Measurements from ENCODE around the gene PAN3.

PAN3 gene

DNA sequence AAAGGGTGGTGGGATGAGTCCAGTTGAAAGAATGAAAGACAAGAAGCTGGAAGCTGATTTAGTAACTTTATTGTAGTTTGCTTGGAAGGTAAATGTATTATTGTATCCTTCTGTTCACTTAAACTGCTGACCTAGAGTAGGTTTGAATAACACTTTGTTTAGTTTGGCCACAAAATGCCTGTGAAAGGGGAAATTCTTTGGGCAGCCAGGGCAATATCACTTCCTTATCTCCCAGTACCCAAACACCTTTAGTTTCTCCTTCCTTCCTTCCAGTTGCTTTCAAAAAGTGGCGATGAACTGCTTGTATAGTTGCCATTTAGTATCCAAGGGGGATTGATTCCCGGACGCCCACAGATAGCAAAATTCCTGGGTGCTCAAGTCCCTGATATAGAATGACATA lies 120.1 kb downstream of the PAN3 start:
- H3K36me3 ChIP-seq (ENCODE audit: control insufficient read depth in 2 of 2, insufficient read depth in 1 of 2, low read length in 2 of 2): peaks cover 0 to 42% of the 10 kb centered on the region in 2 experiments; a peak in 2 of 3 replicates
- H3K4me3 ChIP-seq (ENCODE audit: low read depth, low read length): no peak overlapping the region
- no peak for TF ChIP-seq OVOL3 (tag by site-specific recombination; IDR thresholded peaks at IDR 0.05)
- TF ChIP-seq, protein P1, sequence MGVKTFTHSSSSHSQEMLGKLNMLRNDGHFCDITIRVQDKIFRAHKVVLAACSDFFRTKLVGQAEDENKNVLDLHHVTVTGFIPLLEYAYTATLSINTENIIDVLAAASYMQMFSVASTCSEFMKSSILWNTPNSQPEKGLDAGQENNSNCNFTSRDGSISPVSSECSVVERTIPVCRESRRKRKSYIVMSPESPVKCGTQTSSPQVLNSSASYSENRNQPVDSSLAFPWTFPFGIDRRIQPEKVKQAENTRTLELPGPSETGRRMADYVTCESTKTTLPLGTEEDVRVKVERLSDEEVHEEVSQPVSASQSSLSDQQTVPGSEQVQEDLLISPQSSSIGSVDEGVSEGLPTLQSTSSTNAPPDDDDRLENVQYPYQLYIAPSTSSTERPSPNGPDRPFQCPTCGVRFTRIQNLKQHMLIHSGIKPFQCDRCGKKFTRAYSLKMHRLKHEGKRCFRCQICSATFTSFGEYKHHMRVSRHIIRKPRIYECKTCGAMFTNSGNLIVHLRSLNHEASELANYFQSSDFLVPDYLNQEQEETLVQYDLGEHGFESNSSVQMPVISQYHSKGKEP (tag by site-specific recombination; IDR thresholded peaks at IDR 0.05): no peak
- no peak for TF ChIP-seq GLIS1 (tag by site-specific recombination; IDR thresholded peaks at IDR 0.05)
- TF ChIP-seq ZNF670 (tag by site-specific recombination; IDR thresholded peaks at IDR 0.05; ENCODE audit: low read depth): no peak
- no peak for TF ChIP-seq ZNF785 (tag by site-specific recombination; IDR thresholded peaks at IDR 0.05)
- TF ChIP-seq ZNF768 (tag by site-specific recombination; IDR thresholded peaks at IDR 0.05): no peak
- no peak for TF ChIP-seq ZNF560 (tag by site-specific recombination; IDR thresholded peaks at IDR 0.05; ENCODE audit: borderline replicate concordance)
- TF ChIP-seq ZNF596 (tag by site-specific recombination; IDR thresholded peaks at IDR 0.05): no peak
- no peak for TF ChIP-seq ZNF37A (tag by site-specific recombination; IDR thresholded peaks at IDR 0.05)
- TF ChIP-seq ZFP41 (tag by site-specific recombination; IDR thresholded peaks at IDR 0.05; ENCODE audit: borderline replicate concordance): no peak
- no peak for TF ChIP-seq ZNF146 (tag by site-specific recombination; IDR thresholded peaks at IDR 0.05)
- no peak for TF ChIP-seq ZBTB7A (tag by site-specific recombination; IDR thresholded peaks at IDR 0.05; ENCODE audit: low read depth)
- TF ChIP-seq ZNF416 (tag by site-specific recombination; IDR thresholded peaks at IDR 0.05): no peak
- TF ChIP-seq, protein P2, sequence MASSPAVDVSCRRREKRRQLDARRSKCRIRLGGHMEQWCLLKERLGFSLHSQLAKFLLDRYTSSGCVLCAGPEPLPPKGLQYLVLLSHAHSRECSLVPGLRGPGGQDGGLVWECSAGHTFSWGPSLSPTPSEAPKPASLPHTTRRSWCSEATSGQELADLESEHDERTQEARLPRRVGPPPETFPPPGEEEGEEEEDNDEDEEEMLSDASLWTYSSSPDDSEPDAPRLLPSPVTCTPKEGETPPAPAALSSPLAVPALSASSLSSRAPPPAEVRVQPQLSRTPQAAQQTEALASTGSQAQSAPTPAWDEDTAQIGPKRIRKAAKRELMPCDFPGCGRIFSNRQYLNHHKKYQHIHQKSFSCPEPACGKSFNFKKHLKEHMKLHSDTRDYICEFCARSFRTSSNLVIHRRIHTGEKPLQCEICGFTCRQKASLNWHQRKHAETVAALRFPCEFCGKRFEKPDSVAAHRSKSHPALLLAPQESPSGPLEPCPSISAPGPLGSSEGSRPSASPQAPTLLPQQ (tag by site-specific recombination; IDR thresholded peaks at IDR 0.05): no peak
- TF ChIP-seq, protein P3, sequence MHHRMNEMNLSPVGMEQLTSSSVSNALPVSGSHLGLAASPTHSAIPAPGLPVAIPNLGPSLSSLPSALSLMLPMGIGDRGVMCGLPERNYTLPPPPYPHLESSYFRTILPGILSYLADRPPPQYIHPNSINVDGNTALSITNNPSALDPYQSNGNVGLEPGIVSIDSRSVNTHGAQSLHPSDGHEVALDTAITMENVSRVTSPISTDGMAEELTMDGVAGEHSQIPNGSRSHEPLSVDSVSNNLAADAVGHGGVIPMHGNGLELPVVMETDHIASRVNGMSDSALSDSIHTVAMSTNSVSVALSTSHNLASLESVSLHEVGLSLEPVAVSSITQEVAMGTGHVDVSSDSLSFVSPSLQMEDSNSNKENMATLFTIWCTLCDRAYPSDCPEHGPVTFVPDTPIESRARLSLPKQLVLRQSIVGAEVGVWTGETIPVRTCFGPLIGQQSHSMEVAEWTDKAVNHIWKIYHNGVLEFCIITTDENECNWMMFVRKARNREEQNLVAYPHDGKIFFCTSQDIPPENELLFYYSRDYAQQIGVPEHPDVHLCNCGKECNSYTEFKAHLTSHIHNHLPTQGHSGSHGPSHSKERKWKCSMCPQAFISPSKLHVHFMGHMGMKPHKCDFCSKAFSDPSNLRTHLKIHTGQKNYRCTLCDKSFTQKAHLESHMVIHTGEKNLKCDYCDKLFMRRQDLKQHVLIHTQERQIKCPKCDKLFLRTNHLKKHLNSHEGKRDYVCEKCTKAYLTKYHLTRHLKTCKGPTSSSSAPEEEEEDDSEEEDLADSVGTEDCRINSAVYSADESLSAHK (tag by site-specific recombination; IDR thresholded peaks at IDR 0.05): no peak
- TF ChIP-seq ZNF335 (tag by site-specific recombination; conservative IDR thresholded peaks at IDR 0.05): no peak
- no peak for TF ChIP-seq ZNF701 (tag by site-specific recombination; IDR thresholded peaks at IDR 0.05)
- no peaks in the 10 kb centered on the region for H3K9me3 ChIP-seq (ENCODE audit: control insufficient read depth, insufficient read depth, low read depth, low read length)
- no peaks in the 10 kb centered on the region for H3K4me1 ChIP-seq (ENCODE audit: control insufficient read depth, insufficient read depth, low read length)
- POLR2A ChIA-PET: no interaction called here
- no peak overlapping the region for H3K27ac ChIP-seq (ENCODE audit: extremely low read depth, low read depth, low read length)
- CTCF ChIA-PET: no interaction called here

DNA sequence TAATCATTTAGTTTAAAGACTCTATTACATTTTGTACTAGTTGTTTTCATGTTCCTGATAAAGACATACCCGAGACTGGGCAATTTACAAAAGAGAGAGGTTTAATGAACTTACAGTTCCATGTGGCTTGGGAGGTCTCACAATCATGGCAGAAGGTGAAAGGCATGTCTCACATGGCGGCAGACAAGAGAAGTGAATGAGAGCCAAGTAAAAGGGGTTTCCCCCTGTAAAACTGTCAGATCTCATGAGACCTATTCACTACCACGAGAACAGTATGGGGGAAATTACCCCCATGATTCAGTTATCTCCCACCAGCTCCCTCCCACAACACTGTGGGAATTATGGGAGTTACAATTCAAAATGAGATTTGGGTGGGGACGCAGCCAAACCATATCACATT lies 129.2 kb downstream of the PAN3 start:
- no peak overlapping the region for H3K27ac ChIP-seq (ENCODE audit: extremely low read depth, low read depth, low read length)
- POLR2A ChIA-PET: no interaction called here
- peaks cover 3 to 42% of the 10 kb centered on the region in 2 experiments; a peak in 2 of 3 replicates for H3K36me3 ChIP-seq (ENCODE audit: control insufficient read depth in 2 of 2, insufficient read depth in 1 of 2, low read length in 2 of 2)
- no peak for TF ChIP-seq ZNF140 (tag by site-specific recombination; IDR thresholded peaks at IDR 0.05)
- TF ChIP-seq ZNF610 (tag by site-specific recombination; IDR thresholded peaks at IDR 0.05; ENCODE audit: borderline replicate concordance): no peak
- no peak for TF ChIP-seq EGR2 (tag by site-specific recombination; IDR thresholded peaks at IDR 0.05; ENCODE audit: low read depth)
- TF ChIP-seq ZNF510 (tag by site-specific recombination; IDR thresholded peaks at IDR 0.05; ENCODE audit: insufficient replicate concordance): no peak
- TF ChIP-seq, protein P4, sequence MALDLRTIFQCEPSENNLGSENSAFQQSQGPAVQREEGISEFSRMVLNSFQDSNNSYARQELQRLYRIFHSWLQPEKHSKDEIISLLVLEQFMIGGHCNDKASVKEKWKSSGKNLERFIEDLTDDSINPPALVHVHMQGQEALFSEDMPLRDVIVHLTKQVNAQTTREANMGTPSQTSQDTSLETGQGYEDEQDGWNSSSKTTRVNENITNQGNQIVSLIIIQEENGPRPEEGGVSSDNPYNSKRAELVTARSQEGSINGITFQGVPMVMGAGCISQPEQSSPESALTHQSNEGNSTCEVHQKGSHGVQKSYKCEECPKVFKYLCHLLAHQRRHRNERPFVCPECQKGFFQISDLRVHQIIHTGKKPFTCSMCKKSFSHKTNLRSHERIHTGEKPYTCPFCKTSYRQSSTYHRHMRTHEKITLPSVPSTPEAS (tag by site-specific recombination; IDR thresholded peaks at IDR 0.05): no peak
- TF ChIP-seq OSR2 (tag by site-specific recombination; IDR thresholded peaks at IDR 0.05): no peak
- no peak for TF ChIP-seq ZSCAN23 (tag by site-specific recombination; IDR thresholded peaks at IDR 0.05)
- TF ChIP-seq, protein P1 (tag by site-specific recombination; IDR thresholded peaks at IDR 0.05): no peak
- no peak for TF ChIP-seq KLF9 (tag by site-specific recombination; IDR thresholded peaks at IDR 0.05; ENCODE audit: low read depth)
- TF ChIP-seq ZNF514 (tag by site-specific recombination; IDR thresholded peaks at IDR 0.05): no peak
- no peak for TF ChIP-seq ZNF677 (tag by site-specific recombination; IDR thresholded peaks at IDR 0.05)
- TF ChIP-seq ZNF701 (tag by site-specific recombination; IDR thresholded peaks at IDR 0.05): no peak

More for the DNA sequence above, 129.2 kb downstream of the PAN3 start:
- CTCF ChIA-PET: interaction anchor here (1.2 kb wide), 1 partner anchor 47 kb away, joined by 3 read pairs; no protein-coding TSS in a partner anchor
- H3K4me1 ChIP-seq (ENCODE audit: control insufficient read depth, insufficient read depth, low read length): no peaks in the 10 kb centered on the region
- no peaks in the 10 kb centered on the region for H3K9me3 ChIP-seq (ENCODE audit: control insufficient read depth, insufficient read depth, low read depth, low read length)
- H3K4me3 ChIP-seq (ENCODE audit: low read depth, low read length): no peak overlapping the region

Data from HEK293 (cell line).